Measurements from ENCODE around the gene GBE1.

GRCh38 chr3:81531263-81531662, 230.2 kb downstream of the GBE1 start:
- TF ChIP-seq ZNF239 (tag by site-specific recombination; IDR thresholded peaks at IDR 0.05) = no peak
- no peak for TF ChIP-seq ZNF140 (tag by site-specific recombination; IDR thresholded peaks at IDR 0.05)
